GM19372 (cell line): Measurements from ENCODE around the gene VPS50.

Experiments used
- ATAC-seq: cut with Tn5 transposase; IDR thresholded peaks from one replicate; pipeline ENCODE4 v1.9.1; 2021; ENCODE audit warnings: mild to moderate bottlenecking, low read depth, moderate library complexity; ENCODE audit not compliant: unreplicated experiment

VPS50 gene

GRCh38 chr7:93235541-93235940 is 3.4 kb downstream of the VPS50 start:
- ATAC-seq: no peak

GRCh38 chr7:93238131-93238530 is 6.0 kb downstream of the VPS50 start:
- no peak for ATAC-seq

DNA sequence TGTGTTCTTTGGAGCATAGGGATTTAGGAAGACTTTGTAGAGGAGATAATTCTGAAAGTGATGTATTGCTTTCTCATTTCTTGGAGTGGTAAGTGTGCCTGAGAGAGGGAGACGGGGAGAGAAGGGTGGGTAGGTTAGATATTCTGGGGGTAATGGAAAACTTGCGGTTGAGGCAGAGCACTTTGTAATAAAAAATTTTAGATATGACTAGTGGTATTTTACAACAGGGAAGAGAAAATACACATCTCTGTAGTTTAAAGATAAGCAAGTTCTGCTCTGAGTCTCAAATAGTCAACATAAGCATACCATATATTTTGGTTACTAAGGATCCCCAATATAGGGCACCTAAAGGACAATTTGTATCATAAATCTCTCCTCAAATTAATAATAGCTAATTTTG is 6.6 kb downstream of the VPS50 start:
- no peak for ATAC-seq

- no peak for ATAC-seq
These were observed 7.7 kb downstream of the VPS50 start for GRCh38 chr7:93239824-93240223.

DNA sequence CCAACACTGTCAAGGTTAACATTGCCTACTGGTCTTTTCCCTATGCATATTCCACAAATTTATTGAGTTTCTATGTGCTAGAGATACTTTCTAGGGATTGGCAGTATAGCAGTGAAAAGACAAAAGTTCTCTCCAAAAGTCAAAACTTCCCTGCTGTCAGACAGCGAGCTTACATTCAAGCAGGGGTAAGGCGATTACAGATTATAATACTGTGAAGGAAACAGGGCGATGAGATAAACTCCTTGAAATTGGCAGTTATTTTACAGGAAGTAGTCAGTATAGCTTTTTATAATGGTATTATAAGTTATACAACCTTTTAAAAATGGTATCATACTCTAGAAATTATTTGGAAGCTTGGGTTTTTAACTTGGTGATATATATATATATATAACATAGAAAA is 9.9 kb downstream of the VPS50 start:
- ATAC-seq: no peak

DNA sequence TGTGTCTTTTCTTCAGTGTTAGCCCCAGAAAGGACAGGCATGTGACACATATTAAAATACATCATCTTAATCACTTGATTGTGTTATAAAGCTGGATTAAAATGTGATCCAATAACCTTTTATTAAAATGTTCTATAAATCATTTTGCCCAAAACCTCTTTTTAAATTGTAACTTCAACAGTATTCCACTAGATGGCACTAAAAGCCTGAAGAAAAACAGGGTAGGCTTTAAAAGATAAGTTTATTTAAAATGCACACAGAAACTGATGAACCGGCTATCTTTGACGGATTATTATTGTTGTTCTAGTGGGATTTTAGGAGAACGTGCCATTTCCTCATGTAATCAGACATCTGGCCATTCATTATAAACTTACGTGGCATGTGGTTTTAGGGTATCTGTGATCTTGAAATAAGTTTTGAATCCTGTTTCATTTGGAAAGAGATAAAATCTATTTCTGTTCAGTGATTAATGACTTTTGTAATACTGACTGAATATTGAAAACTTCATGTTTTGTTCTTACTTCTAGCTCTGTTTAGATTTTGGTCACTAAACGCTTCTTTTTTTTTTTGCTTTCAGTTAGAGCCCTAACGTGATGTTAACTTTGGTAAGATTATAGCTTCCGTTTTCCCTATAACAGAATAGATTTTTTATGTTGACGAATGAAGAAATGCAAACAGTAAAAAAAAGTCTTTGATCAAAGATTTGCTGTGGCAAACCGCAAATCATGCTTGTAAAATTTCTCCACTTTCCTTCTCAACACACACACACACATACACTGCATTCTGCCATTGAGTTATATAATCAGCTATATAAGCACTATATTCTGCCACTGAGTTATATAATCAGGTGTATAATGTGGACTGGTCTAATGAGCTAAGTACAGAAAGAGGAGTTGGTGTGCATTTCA is 13.6 kb downstream of the VPS50 start:
- ATAC-seq: no peak

DNA sequence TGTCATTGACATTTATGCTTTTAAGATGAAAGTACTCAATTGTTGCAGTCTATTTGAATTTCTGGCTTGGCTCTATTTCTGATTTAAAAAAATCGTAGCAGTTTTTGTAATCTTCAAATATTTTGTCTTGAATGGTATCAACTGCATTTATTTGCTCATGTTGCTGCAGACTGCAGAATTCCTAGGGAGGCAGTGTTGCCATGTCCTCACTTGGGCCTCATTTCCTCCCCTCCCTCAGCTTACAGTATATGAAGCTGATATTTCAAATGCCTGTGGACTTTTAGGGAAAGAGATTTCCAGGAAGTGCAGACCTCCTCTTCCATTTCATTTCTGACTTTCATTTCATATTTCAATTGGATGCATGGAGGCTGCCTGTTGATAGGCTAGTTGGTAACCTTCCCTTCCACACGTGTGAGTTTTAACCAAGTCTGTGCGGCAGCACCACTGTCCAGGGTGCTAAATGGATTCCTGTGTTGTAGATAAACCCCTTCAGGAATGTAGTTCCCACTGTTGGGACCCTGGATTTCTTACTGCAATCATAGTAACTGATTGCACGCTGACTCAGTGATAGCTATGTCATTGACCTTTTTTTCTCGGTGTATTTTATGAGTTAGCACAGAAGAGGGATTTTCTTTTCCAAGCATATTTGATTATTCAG is 17.5 kb downstream of the VPS50 start:
- no peak for ATAC-seq

DNA sequence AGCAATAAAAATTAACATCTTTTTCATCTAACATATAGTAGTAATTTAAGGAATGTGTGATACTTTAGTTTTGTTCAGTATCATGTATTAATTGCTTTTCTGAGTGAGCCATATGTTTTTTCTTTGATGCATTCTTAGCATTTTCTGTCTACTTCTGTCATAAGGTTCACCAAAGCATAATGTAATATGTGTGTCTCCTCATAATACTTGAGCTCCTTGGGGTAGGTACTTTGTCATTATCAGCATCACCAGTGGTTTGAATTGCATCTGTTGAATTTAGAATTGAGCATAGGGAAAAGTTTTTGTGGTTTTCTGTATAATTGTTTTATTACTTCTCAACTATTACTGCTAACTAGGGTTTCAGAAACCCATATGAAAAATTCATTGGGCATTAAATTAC is 26.5 kb downstream of the VPS50 start:
- ATAC-seq: no peak

DNA sequence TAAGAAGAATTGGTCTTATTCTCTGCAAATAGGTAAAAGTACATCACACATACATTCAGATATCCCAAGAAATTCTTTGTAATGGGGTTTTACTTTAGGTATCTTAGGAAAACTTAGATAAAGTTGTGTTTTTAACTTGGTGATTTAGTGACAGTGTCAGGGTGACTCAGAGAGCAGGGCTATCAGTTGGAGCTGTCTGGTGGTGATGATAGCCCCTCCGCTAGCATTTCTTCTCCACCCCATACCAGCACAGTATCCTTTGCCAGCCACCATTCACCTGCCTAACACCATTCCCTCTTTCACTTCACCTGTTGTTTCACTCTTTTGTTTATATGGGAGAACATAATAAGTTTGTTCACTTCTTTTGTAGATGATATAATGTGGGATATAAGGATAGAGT is 30.4 kb downstream of the VPS50 start:
- no peak for ATAC-seq

DNA sequence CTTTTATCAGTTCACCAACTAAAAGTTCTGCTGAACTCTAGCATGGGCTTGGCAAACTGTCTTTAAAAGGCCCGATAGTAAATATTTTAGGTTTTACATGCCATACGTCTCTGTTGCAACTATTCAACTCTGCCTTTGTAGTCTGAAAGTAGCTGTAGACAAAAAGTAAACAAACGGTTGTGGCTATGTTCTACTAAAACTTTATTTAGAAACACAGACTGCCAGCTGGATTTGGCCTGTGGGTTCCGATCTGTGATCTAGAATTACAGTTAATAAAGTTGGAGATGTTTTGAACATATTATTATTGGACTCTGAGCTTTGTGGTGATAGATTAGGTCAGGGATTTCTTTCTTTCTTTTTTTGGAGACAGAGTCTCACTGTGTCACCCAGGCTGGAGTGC is 33.1 kb downstream of the VPS50 start:
- no peak for ATAC-seq

- no peak for ATAC-seq
These were observed 47.4 kb downstream of the VPS50 start for GRCh38 chr7:93279541-93279940.

DNA sequence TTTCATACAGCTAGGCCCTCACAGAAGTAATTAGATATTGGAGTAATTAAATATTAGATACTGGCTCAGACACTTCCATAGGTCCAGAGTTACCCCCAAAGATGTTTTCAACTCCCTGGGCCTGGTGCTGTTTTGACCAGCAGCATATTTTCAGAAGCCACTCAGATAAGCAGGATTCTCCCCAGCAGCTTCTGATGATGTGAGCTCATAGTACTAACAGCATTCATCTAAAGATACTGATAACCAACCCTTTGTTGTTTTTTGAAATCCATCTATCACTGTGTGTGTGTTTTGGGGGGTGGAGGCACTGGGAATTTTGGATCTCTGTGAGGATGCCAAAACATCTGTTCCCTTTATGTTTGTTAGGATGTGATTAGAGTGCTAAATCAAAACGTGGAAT is 52.7 kb downstream of the VPS50 start:
- no peak for ATAC-seq

GRCh38 chr7:93293229-93293628 is 61.1 kb downstream of the VPS50 start:
- ATAC-seq: no peak

- no peak for ATAC-seq
These were observed 66.0 kb downstream of the VPS50 start for GRCh38 chr7:93298206-93298605.

DNA sequence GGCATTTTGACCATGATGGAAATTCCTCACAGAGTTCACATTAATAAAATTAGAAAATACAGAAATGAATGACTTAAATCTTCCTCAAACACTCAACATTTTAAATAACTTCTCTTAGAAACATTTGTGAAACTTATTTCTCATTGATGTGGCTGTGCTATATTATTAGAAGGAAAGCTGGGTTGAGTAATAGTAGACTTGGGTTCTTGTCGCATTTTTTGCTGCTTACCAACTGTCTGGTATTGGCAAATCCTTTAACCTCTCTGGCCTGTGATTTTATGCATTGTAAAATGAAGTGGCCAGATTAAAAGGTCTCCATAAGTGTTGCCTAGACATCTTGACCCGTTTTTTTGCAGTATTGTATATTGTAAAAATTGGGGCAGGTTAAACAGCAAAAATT is 66.5 kb downstream of the VPS50 start:
- ATAC-seq: no peak

DNA sequence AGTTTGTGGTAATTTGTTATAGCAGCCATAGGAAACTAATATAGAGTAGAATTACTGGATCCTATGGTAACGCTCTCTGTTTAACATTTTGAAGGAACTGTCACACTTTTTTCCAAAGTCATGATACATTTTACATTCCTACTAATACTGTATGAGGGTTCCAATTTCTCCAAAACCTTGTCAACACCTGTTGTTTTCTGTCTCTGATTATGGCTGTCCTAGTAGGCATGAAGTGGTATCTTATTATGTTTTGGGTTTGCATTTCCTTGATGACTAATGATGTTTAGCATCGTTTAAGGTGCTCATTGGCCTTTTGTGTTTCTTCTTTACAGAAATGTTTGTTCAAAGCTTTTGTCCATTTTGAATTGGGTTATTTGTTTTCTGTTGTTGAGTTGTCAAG is 69.6 kb downstream of the VPS50 start:
- no peak for ATAC-seq

GRCh38 chr7:93307131-93307660 is 75.0 kb downstream of the VPS50 start:
- no peak for ATAC-seq

DNA sequence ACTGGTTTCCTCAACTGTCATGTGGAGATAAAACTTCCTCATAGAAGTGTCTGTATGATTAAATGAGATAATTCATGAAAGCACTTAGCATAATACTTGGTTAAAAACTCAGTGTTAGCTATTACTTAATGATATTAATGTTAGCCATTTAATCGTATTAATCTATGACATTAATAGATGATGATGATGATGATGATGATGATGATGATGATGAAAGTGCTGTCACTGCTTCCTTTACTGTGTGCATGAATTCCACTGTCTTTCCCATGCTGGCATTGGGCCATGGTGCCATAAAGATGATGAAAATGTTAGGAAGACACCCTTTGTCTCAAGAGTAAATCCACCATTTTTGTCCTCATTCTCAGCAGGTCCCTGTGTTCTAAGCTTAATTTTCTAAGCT is 75.8 kb downstream of the VPS50 start:
- no peak for ATAC-seq

DNA sequence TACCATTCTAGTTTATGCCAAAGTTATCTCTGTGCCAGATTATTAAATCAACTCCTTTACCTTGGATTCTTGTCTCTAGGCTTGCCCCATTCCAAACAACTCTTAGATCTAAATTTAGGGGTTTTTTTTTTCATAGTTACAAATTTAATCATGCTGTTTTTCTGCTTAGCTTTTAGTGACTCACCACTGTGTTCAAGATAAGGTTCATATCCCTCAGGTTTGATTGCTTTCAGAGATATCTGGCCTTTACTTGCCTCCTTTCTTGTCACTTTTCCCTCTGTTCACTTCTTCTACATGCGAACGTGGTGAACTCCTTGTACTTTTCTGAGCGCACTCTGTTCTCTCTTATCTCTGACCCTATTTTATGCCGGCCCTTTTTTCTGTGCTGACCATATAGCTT is 78.2 kb downstream of the VPS50 start:
- ATAC-seq: no peak

DNA sequence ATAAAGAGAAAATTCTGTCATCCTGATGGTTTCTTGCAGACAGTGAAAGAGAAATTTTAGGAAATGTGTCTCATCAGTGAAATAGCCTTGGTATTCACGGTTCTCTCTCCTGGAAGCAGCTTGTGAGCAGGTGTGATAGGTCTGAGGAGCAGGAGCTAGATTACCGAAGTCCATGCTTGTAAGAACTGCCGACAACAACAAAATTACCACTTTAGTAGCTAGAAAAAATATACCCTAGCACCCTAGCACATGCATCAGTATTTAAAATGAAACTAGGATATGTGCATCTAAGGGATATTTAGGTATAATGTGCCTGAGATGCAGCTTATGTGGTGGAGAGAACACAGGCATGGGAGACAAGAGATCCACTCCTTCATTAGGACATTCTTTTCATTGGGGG is 82.3 kb downstream of the VPS50 start:
- no peak for ATAC-seq

GRCh38 chr7:93315896-93316295 is 83.7 kb downstream of the VPS50 start:
- no peak for ATAC-seq

DNA sequence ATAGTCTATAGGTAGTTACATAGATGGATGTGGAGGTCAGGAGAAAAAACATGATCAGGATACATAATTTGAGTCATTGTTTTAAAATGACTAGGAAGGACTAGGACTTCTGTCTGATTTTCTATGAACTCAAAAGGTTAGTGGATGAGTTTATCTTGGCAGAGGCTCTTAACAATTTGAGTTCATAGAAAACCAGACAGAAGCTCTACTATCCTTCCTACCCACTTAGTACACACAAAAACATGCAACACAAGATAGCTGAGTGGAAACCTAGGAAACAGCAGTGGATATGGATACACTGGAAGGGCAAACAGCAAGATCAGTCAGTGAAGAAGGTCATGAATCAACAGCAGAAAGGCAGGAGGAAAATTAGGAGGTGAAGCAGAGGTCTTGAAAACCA is 84.6 kb downstream of the VPS50 start:
- ATAC-seq: no peak
